HG02571 (cell line): ENCODE results near the gene CEP57.
"Not testable (repeated sequence)": the region's sequence is repeated elsewhere in the genome, so short reads cannot be mapped to it uniquely, and the experiment has no call there.

Experiments used
- ATAC-seq: cut with Tn5 transposase; IDR thresholded peaks from one replicate; pipeline ENCODE4 v1.9.1; 2021; ENCODE audit warnings: mild to moderate bottlenecking, moderate library complexity; ENCODE audit not compliant: unreplicated experiment

Gene CEP57

DNA sequence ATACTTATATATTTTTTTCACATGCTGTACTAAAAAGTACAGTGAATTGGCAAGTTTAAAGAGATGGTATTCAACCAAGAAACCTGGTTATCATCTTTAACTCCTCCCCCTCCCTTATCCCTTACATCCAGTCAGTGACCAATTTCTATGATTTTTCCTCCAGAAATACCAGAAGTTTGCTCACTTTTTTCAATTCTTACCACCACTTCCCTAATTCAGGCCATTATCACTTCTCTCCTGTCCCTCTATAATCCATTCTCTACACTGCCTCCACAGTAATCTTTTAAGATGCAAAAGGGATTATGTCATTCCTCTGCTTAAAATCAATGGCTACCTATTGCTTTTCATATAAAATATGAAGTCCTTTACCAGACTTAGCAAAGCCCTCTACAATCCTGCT lies 62.8 kb downstream of the CEP57 start:
- ATAC-seq: no peak

DNA sequence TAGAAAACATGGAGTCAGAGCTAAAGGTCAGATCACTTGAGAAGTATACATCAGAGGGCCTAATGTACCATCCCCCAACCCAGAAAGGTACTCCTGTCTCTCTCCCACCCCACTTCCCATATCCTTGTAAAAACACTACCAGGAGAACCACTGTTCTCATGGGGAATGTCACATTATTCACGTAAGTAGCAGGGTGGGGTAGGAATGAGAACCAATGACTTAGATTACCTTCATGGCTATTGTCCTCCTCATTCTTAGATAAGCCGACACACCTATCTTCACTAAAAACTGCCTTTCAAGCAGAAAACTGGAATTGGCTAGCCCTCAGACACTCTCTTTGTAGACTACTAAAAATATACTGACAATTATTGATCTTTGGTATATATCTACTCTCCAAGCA lies 63.6 kb downstream of the CEP57 start:
- ATAC-seq: no peak

DNA sequence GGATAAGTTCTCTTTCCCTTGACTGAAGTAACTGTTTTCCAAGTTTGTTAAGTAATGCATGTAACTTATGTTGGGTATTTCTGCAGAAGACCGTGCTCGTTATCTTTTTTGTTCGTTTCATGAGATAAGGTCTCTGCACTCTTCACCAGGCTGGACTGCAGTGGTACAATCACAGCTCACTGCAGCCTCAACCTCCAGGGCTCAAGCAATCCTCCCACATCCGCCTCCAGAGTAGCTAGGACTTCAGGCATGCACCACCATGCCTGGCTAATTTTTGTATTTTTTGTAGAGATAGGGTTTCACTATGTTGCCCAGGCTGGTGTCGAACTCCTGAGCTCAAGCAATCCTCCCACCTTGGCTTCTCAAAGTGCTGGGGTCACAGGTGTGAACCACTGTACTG lies 64.1 kb downstream of the CEP57 start:
- not testable (repeated sequence) for ATAC-seq

DNA sequence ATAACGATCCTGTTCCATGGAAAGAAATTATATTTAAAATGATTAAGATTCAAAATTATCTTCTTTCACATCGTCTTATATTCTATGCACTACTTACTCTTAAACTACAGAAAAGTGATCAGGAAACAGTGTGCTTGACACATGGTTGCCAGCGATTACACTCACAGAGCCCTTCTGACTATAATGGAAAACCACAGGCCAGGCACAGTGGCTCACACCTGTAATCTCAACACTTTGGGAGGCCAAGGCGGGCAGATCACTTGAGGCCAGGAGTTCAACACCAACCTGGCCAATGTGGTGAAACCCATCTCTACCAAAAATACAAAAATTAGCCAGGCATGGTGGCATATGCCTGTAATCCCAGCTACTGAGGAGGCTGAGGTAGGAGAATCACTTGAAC lies 69.7 kb downstream of the CEP57 start:
- not testable (repeated sequence) for ATAC-seq

DNA sequence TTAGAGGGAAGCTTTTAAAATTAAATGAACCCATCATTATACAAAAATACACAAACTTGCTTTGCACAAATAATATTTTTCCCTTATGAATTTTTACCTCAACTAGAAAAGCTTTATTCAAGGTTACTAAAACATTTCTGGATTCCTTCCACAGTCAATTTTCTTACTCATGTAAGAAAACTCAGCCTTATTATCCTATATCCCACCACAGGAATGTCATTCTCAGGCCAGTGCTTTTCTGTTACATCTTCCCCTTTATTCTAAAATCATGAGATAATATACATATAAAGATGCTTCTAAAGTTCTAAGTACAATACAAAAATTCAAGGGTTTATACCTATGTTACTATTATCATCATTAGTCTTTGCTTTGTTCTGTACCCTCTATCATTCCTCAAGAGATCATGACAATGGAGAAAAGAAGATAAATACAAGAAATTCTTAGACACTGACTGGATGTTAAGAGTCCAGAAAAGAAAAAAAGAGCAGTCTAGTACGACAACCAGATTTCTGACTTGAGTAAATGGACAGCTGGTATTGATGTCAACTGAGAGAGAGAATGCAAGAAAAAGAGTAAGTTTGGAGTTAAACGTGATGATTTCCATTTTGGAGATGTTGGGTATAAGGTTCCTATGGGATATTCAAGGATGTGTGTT lies 73.3 kb downstream of the CEP57 start:
- ATAC-seq: no peak

DNA sequence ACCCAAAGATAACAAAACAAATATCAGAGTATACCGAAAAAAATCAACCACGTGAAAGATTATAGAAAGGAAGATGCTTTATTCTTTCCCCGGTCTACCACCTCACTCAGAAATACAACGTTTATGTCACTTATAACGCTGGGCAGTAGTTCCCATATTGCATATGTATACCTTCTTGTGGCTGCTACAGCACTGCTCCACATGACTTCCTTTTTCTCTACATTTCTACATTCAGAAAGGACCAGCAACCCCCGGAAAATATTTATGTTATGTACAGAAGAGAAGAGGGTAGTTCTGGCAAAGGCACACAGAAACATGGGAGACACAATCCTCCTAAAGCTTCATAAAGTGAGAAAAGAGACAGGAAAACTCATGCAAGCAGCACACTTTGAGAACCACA lies 76.8 kb downstream of the CEP57 start:
- ATAC-seq: no peak

DNA sequence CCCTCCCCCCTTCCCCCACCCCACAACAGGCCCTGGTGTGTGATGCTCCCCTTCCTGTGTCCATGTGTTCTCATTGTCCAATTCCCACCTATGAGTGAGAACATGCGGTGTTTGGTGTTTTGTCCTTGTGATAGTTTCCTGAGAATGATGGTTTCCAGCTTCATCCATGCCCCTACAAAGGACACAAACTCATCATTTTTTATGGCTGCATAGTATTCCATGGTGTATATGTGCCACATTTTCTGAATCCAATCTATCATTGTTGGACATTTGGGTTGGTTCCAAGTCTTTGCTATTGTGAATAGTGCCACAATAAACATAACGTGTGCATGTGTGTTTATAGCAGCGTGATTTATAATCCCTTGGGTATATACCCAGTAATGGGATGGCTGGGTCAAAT lies 80.6 kb downstream of the CEP57 start:
- not testable (repeated sequence) for ATAC-seq

DNA sequence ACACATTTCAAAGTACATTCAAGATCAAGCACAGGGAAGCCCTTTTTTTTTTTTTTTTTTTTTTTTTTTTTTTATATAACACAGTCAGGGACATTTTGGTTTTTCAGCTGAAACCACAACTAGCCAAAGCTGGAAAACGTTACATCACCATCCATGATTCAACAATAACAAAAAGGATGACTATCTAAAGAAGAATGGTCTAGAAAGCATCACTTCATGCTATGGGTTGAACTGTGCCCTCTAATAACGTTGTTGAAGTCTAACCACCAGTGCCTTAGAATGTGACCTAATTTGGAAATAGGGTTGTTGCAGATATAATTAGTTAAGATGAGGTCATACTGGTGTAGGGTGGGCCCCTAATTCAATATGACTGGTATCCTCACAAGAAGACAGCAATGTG lies 87.0 kb downstream of the CEP57 start:
- no peak for ATAC-seq
